ENCODE results near the gene OSBPL3. TPM values are rescaled to one million over a fixed set of nuclear protein-coding genes. Genes with fewer than 3 reads are reported as not detected.

OSBPL3 gene
- total RNA-seq, 1 experiment from 2014 or later: 9.2 TPM

- ChIA-PET CTCF (no interaction called here), POLR2A (no interaction called here)
- H3K27ac ChIP-seq (ENCODE audit: low read length): no peak overlapping the region
- TF ChIP-seq TCF7L2 (IDR thresholded peaks at IDR 0.05; ENCODE audit: low read depth, low read length): no peak
- no peak for TF ChIP-seq SIN3A (IDR thresholded peaks at IDR 0.05; ENCODE audit: borderline replicate concordance, insufficient read depth, low read depth, low read length)
- TF ChIP-seq CTCF (IDR thresholded peaks at IDR 0.05): no peak
- TF ChIP-seq REST (IDR thresholded peaks at IDR 0.05; ENCODE audit: insufficient read depth in 1 of 2, low read depth in 2 of 2, low read length in 1 of 2): no peak
- no peak for TF ChIP-seq POLR2AphosphoS5 (IDR thresholded peaks at IDR 0.05; ENCODE audit: low read depth, low read length)
- H3K4me3 ChIP-seq (ENCODE audit: low read depth in 2 of 2, low read length in 2 of 2): no peak overlapping the region
- no peak for ATAC-seq
- H3K9me3 ChIP-seq (ENCODE audit: control insufficient read depth, insufficient read depth, low read depth, low read length): no peaks in the 10 kb centered on the region
- peaks cover 6% of the 10 kb centered on the region; the same call in 1 of the 2 replicates for H3K4me1 ChIP-seq (ENCODE audit: control insufficient read depth, insufficient read depth, low read length)
- H3K36me3 ChIP-seq (ENCODE audit: control insufficient read depth, insufficient read depth, low read length): no peaks in the 10 kb centered on the region
- no peaks in the 10 kb centered on the region for H3K27me3 ChIP-seq (ENCODE audit: control insufficient read depth, insufficient read depth, low read length)
- no peak for DNase-seq (ENCODE audit: low read depth, low spot score)
- intact Hi-C loops (cut with micrococcal nuclease; ENCODE audit: unreplicated experiment) (no loop called here), in situ Hi-C loops (cut with HindIII; ENCODE audit: low pct_unique_long_range_greater_than_20kb, low sequenced_read_pairs) (no loop called here)
- BruUV-seq (replicated peaks): no TSS peak
These were observed 154.6 kb downstream of the OSBPL3 start for GRCh38 chr7:24825381-24825794.

GRCh38 chr7:24824896-24825295, 155.1 kb downstream of the OSBPL3 start:
- Histone ChIP-seq H3K27ac (ENCODE audit: low read length) (no peak overlapping the region), H3K27me3 (ENCODE audit: control insufficient read depth, insufficient read depth, low read length) (no peaks in the 10 kb centered on the region), H3K4me1 (ENCODE audit: control insufficient read depth, insufficient read depth, low read length) (peaks cover 10% of the 10 kb centered on the region; the same call in 1 of the 2 replicates), H3K9me3 (ENCODE audit: control insufficient read depth, insufficient read depth, low read depth, low read length) (no peaks in the 10 kb centered on the region), H3K4me3 (ENCODE audit: low read depth in 2 of 2, low read length in 2 of 2) (no peak overlapping the region), H3K36me3 (ENCODE audit: control insufficient read depth, insufficient read depth, low read length) (no peaks in the 10 kb centered on the region)
- intact Hi-C loops (cut with micrococcal nuclease; ENCODE audit: unreplicated experiment): loop anchor here (5.0 kb wide), 1 partner anchor 152 kb away; no protein-coding TSS in a partner anchor
- TF ChIP-seq POLR2AphosphoS5 (IDR thresholded peaks at IDR 0.05; ENCODE audit: low read depth, low read length): no peak
- no peak for TF ChIP-seq REST (IDR thresholded peaks at IDR 0.05; ENCODE audit: insufficient read depth in 1 of 2, low read depth in 2 of 2, low read length in 1 of 2)
- TF ChIP-seq TCF7L2 (IDR thresholded peaks at IDR 0.05; ENCODE audit: low read depth, low read length): no peak
- TF ChIP-seq CTCF (IDR thresholded peaks at IDR 0.05): no peak
- no peak for TF ChIP-seq SIN3A (IDR thresholded peaks at IDR 0.05; ENCODE audit: borderline replicate concordance, insufficient read depth, low read depth, low read length)
- BruUV-seq (replicated peaks): no TSS peak
- in situ Hi-C loops (cut with HindIII; ENCODE audit: low pct_unique_long_range_greater_than_20kb, low sequenced_read_pairs): no loop called here
- ATAC-seq: no peak
- POLR2A ChIA-PET: no interaction called here
- CTCF ChIA-PET: no interaction called here
- no peak for DNase-seq (ENCODE audit: low read depth, low spot score)

Data from Panc1 (cell line).